ENCODE data around the gene ZNF420.
"Not testable (repeated sequence)": the region's sequence is repeated elsewhere in the genome, so short reads cannot be mapped to it uniquely, and the experiment has no call there.

The ZNF420 gene

GRCh38 chr19:37077934-37078716, at the start of gene ZNF420:
Gene ZNF420 (plus strand): TSS chr19:37078433. CDS start chr19:37089119, 10,686 bp downstream.
- DNase-seq (ENCODE audit: extremely low read depth in 1 of 2, low read depth in 1 of 2): peak; percentile 73 to 76

- DNase-seq (ENCODE audit: extremely low read depth in 1 of 2, low read depth in 1 of 2): no peak
Observed at GRCh38 chr19:37045140-37045539, 33.1 kb upstream of the ZNF420 start.

DNA sequence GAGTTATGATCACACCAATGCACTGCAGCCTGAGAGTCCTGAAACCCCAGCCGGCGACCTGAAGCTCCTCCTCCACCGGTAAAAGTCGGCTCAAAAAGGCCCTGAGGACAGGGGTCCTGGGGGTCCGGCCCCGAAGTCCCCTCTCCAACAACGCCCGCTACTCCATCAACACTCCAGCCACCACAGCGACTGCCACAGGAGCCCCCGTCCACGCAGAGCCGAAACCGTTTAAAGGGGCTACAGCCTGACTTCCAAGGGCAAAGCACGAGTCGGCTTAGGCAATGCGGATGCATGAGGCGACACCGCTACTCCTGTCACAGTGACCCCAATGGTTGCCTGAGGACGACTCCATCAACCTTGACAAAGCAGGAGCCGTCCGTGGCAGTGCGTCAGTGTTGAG, 22.9 kb upstream of the ZNF420 start:
- DNase-seq (ENCODE audit: extremely low read depth in 1 of 2, low read depth in 1 of 2): no peak

DNA sequence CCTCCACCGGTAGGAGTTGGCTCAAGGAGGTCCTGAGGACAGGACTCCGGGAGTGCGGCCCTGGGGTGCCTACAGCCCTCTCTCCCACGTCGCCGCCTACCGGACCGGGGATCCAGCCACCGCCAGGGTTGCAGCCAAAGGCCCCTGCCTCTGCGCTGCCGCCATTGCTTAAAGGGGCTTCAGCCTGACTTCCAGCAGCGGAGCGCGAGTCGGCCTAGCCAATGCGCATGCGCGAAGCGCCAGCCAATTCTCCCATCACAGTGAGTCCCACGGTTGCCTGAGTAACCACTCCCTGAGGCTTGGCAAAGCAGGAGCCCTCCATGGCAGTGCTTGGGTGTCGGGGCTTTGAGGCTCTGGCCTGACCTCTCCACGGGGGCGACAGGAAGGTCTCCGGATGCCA, 21.5 kb upstream of the ZNF420 start:
- DNase-seq (ENCODE audit: extremely low read depth in 1 of 2, low read depth in 1 of 2): no peak

DNA sequence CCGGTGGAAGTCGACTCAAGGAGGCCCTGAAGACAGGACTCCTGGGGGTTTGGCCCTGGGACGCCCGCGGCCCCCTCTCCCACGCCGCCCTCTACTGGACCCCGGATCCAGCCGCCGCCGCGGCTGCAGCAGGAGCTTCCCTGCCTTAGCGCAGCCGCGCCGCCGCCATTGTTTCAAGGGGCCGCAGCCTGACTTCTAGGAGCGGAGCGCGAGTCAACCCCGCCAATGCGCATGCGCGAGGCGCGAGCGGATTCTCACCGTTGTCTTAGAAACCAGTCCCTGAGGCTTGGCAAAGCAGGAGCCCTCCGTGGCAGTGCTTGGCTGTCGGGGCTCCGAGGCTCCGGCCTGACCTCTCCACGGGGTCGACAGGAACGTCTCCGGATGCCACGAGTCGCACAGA, 19.1 kb upstream of the ZNF420 start:
- DNase-seq (ENCODE audit: extremely low read depth in 1 of 2, low read depth in 1 of 2): no peak

DNA sequence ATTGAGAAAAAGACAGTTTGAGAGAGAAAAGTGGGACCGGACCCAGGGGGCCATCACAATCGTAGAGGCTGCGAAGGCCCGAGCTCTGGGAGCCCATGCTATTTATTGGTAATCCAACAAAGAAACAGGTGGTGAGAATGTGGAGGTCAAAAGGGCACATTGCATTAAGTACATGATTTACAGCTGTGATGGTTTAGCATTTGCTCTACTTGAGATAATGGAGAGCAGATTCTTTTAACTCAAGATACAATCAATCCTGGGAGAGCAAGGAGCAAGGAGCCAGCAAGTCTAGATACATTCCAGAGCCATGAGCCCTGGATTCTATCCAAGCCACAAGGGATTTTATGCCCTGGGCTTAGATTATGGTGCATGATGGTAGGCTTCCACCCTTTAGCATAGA, 13.3 kb upstream of the ZNF420 start:
- DNase-seq (ENCODE audit: extremely low read depth in 1 of 2, low read depth in 1 of 2): not testable (repeated sequence)

DNA sequence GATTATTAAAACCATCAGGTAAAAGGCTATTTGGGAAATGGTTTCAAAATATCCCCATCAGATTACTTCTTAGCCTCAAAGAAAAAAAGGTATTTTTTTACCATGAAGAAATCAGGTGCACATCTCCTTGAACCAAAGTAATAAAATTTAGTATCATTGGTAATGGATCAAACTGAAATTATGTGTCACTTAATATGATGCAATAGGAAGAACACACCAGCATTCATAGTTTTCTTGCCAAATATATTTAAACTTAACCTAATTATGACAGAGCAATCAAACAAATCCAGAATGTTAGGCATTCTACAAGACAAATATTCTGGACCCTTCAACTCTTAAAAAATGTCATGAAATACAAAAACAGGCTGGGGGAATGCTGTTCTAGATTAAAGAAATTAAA, 4.1 kb upstream of the ZNF420 start:
- DNase-seq (ENCODE audit: extremely low read depth in 1 of 2, low read depth in 1 of 2): no peak

GRCh38 chr19:37074819-37075362, 3.3 kb upstream of the ZNF420 start:
- DNase-seq (ENCODE audit: extremely low read depth in 1 of 2, low read depth in 1 of 2): no peak

- not testable (repeated sequence) for DNase-seq (ENCODE audit: extremely low read depth in 1 of 2, low read depth in 1 of 2)
Observed at GRCh38 chr19:37076524-37076923, 1.7 kb upstream of the ZNF420 start.

DNA sequence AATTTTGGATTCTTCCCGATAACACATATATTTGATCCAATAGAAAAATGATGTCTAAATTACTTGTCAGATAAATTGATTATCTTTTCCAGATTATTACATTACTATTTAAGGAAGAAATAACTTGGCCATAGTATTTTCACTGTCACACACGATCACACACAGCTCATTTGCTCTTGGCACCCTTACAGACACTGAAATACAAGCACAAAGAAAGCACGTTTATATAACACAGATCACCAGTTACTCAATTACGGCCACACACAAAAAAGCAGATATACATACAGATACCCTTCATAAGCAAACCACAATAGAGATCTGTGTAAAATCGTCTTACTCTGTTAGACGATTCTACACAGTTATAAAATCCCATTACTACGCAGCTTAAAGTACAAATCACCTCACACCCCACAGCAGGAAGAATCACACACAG, 716 bp upstream of the ZNF420 start:
- DNase-seq (ENCODE audit: extremely low read depth in 1 of 2, low read depth in 1 of 2): no peak

DNA sequence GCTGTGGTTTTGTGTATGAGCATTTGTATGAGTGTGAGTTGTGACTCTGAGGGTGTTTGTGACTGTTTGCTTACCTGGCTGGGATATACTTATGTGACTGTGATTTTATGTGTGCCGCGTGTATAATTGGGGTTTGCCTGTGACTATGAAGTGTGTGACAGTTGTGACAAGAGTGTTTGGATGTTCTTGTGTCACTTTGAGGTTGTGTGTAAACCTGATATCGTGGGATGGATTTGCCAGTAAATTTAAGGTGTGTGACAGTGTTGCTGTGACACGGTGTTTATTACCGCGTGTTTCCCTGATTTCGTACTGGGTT, 442 bp downstream of the ZNF420 start:
- no peak for DNase-seq (ENCODE audit: extremely low read depth in 1 of 2, low read depth in 1 of 2)

GRCh38 chr19:37079238-37079637, 1.0 kb downstream of the ZNF420 start:
- no peak for DNase-seq (ENCODE audit: extremely low read depth in 1 of 2, low read depth in 1 of 2)

GRCh38 chr19:37082307-37082706, 4.1 kb downstream of the ZNF420 start:
- DNase-seq (ENCODE audit: extremely low read depth in 1 of 2, low read depth in 1 of 2): no peak

- DNase-seq (ENCODE audit: extremely low read depth in 1 of 2, low read depth in 1 of 2): no peak
Observed at GRCh38 chr19:37087110-37087509, 8.9 kb downstream of the ZNF420 start.

DNA sequence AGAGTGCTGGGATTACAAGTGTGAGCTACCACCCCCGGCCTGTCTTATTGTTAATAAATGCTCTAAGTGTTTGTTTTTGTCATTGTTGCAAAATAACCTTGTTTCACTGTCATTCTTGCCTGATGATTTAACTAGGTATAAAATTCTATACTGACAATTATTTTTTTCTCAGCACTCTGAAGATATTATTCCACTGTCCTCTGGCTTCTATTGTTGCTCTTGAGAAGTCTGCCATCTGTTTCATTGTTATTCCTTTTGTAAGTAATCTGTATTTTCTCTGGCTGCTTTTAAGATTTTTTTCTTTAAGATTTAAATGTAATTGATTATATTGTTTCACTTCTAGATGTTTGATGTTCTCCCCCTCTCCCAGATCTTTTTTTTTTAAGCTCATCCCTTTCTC, 17.6 kb downstream of the ZNF420 start:
- no peak for DNase-seq (ENCODE audit: extremely low read depth in 1 of 2, low read depth in 1 of 2)

- DNase-seq (ENCODE audit: extremely low read depth in 1 of 2, low read depth in 1 of 2): no peak
Observed at GRCh38 chr19:37098570-37098969, 20.3 kb downstream of the ZNF420 start.

GRCh38 chr19:37104135-37104534, 25.9 kb downstream of the ZNF420 start:
- not testable (repeated sequence) for DNase-seq (ENCODE audit: extremely low read depth in 1 of 2, low read depth in 1 of 2)

DNA sequence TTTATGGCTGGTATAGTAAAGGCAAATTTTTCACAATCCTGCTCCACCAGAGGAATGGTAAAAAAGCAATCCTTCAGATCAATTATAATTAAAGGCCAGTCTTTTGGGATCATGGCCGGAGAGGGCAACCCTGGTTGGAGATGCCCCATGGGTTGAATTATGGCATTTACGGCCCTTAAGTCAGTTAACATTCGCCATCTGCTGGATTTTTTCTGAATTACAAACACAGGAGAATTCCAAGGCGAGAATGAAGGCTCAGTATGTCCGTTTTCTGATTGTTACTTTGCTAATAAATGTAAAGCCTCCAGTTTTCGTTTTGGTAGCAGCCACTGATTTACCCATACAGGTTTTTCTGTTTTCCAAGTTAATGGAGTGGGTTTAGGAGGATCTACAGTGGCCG, 33.5 kb downstream of the ZNF420 start:
- not testable (repeated sequence) for DNase-seq (ENCODE audit: extremely low read depth in 1 of 2, low read depth in 1 of 2)

DNA sequence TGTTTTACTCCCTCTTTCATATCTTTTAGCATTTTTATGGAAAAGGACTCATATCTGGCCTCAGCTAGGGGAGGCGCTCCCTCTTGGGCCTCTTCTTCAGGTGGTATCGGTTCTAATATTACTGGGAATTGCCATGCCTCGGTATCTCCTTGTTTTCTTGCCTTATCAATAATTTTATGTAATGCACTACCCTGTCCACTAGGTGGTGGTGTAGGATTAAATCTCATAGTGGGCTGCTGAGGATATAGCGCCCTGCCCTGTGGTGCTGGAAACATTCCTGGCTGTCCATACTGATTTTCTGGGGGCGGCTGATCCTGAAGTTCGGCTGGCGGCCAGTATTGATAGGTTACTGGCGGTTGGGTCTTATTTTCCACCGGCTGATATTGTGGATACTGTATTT, 35.8 kb downstream of the ZNF420 start:
- DNase-seq (ENCODE audit: extremely low read depth in 1 of 2, low read depth in 1 of 2): no peak

GRCh38 chr19:37122093-37122492, 43.9 kb downstream of the ZNF420 start:
- not testable (repeated sequence) for DNase-seq (ENCODE audit: extremely low read depth in 1 of 2, low read depth in 1 of 2)

GRCh38 chr19:37127999-37128820, 50.0 kb downstream of the ZNF420 start:
- DNase-seq (ENCODE audit: extremely low read depth in 1 of 2, low read depth in 1 of 2): no peak

DNA sequence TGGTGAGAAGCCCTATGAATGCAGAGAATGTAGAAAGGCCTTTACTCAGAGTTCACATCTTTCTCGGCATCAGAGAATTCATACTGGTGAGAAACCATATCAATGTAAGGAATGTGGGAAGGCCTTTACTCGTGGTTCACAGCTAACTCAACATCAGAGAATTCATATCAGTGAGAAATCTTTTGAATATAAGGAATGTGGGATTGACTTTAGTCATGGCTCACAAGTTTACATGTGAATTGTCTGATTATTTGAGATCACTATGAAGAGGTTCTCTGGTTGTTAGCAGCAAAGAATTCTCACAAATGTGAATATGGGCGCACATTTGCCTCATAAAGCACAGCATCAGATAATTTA, 50.6 kb downstream of the ZNF420 start:
- no peak for DNase-seq (ENCODE audit: extremely low read depth in 1 of 2, low read depth in 1 of 2)

All from activated CD8-positive, alpha-beta memory T cell treated with anti-CD3 and anti-CD28 coated beads for 1 hour (primary cell).